ENCODE data around the gene ADCY2. TPM values are rescaled to one million over a fixed set of nuclear protein-coding genes. Genes with fewer than 3 reads are reported as not detected.

The ADCY2 gene
- total and polyA plus RNA-seq, 9 of the 15 experiments (the other 6 are each of a cell fraction or from before 2014, with no cell fraction given): 0.01 to 0.15 (median 0.03) TPM; not detected in 5

DNA sequence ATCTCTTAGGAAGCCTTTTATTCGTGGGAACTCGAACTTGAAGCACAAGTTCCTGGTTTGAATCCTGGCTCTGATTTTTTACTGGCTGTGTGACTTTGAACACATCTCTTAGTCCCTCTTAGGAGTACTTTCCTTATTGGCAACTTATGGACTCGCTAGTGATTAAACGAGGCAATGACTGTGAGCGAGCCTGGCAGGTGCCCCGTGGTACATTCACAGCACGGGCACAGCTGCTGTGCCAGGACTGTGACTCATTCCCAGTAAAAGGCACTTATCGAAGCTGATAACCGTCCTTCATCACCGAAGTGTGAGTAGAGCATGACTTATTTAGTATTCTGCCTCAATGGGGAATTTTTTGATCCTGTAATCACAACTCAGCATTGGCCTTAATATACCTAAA lies 432.3 kb downstream of the ADCY2 start:
- Histone ChIP-seq H3K4me1 (replicated peaks in 1 of 2; ENCODE audit: control insufficient read depth in 2 of 2, insufficient read depth in 2 of 2, low read length in 2 of 2) (no peaks in the 10 kb centered on the region), H2AFZ (ENCODE audit: low read depth, low read length) (no peak overlapping the region), H4K20me1 (replicated peaks; ENCODE audit: control insufficient read depth, insufficient read depth, low read length) (no peaks in the 10 kb centered on the region), H3K9ac (ENCODE audit: insufficient read depth in 1 of 2, low read depth in 2 of 2, low read length in 2 of 2) (no peak overlapping the region), H3K27ac (ENCODE audit: extremely low read depth, low read depth, low read length) (no peak overlapping the region), H3K4me2 (ENCODE audit: insufficient read depth, low read length) (no peak overlapping the region), H3K36me3 (ENCODE audit: control insufficient read depth, insufficient read depth, low read length) (no peaks in the 10 kb centered on the region), H3K9me1 (ENCODE audit: control insufficient read depth, insufficient read depth, low read length) (no peaks in the 10 kb centered on the region), H3K9me3 (replicated peaks; ENCODE audit: control insufficient read depth, insufficient read depth, low read depth, low read length) (no peaks in the 10 kb centered on the region), H3K79me2 (ENCODE audit: control insufficient read depth, insufficient read depth, low read length) (no peaks in the 10 kb centered on the region), H3K4me3 (no peak overlapping the region), H3K27me3 (ENCODE audit: control insufficient read depth in 2 of 2, insufficient read depth in 2 of 2, low read length in 2 of 2) (peaks cover 14 to 62% of the 10 kb centered on the region in 2 experiments)
- DNase-seq (ENCODE audit: extremely low read depth in 1 of 4, low spot score in 3 of 4) (no peak), FAIRE-seq (no peak), ATAC-seq (no peak)
- ChIA-PET CTCF (ENCODE audit: low intra/inter-chr PET ratio) (no interaction called here), POLR2A (interaction anchor here (1.3 kb wide), 1 partner anchor 41 kb away, joined by 4 read pairs; the partner anchor contains the start of genes FASTKD3 and MTRR)
- no TSS peak for BruUV-seq (replicated peaks)
- TF ChIP-seq, protein P1, sequence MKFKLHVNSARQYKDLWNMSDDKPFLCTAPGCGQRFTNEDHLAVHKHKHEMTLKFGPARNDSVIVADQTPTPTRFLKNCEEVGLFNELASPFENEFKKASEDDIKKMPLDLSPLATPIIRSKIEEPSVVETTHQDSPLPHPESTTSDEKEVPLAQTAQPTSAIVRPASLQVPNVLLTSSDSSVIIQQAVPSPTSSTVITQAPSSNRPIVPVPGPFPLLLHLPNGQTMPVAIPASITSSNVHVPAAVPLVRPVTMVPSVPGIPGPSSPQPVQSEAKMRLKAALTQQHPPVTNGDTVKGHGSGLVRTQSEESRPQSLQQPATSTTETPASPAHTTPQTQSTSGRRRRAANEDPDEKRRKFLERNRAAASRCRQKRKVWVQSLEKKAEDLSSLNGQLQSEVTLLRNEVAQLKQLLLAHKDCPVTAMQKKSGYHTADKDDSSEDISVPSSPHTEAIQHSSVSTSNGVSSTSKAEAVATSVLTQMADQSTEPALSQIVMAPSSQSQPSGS (CRISPR knock-in tag; IDR thresholded peaks at IDR 0.05): no peak
- TF ChIP-seq ELK1 (CRISPR knock-in tag; IDR thresholded peaks at IDR 0.05): no peak
- no peak for TF ChIP-seq MYC (IDR thresholded peaks at IDR 0.05; ENCODE audit: low read depth, low read length)
- TF ChIP-seq MYC (CRISPR knock-in tag; IDR thresholded peaks at IDR 0.05; ENCODE audit: borderline replicate concordance, low read depth): no peak
- no peak for TF ChIP-seq RBM15 (IDR thresholded peaks at IDR 0.05; ENCODE audit: insufficient read depth, low read length)
- TF ChIP-seq MCM3 (IDR thresholded peaks at IDR 0.05): no peak
- no peak for TF ChIP-seq GTF2F1 (IDR thresholded peaks at IDR 0.05; ENCODE audit: low read depth, low read length)
- no peak for TF ChIP-seq ZFP30 (CRISPR knock-in tag; IDR thresholded peaks at IDR 0.05; ENCODE audit: borderline replicate concordance)
- TF ChIP-seq SNRNP70 (optimal IDR thresholded peaks at IDR 0.05; ENCODE audit: low read depth, low read length): no peak
- intact Hi-C loops (cut with micrococcal nuclease) (no loop called here), in situ Hi-C loops (cut with MboI) (no loop called here)
- 1% methylated on average over 10 of the region's 10 CpGs for WGBS (ENCODE audit: insufficient coverage, low coverage, missing lambda C conversion rate)

Measured in K562 (cell line).